ENCODE data around the gene PICK1. TPM values are rescaled to one million over a fixed set of nuclear protein-coding genes. Genes with fewer than 3 reads are reported as not detected.
"Not testable (repeated sequence)": the region's sequence is repeated elsewhere in the genome, so short reads cannot be mapped to it uniquely, and the experiment has no call there.

PICK1 gene
- total RNA-seq, 1 experiment from 2014 or later = 35.7 TPM

DNA sequence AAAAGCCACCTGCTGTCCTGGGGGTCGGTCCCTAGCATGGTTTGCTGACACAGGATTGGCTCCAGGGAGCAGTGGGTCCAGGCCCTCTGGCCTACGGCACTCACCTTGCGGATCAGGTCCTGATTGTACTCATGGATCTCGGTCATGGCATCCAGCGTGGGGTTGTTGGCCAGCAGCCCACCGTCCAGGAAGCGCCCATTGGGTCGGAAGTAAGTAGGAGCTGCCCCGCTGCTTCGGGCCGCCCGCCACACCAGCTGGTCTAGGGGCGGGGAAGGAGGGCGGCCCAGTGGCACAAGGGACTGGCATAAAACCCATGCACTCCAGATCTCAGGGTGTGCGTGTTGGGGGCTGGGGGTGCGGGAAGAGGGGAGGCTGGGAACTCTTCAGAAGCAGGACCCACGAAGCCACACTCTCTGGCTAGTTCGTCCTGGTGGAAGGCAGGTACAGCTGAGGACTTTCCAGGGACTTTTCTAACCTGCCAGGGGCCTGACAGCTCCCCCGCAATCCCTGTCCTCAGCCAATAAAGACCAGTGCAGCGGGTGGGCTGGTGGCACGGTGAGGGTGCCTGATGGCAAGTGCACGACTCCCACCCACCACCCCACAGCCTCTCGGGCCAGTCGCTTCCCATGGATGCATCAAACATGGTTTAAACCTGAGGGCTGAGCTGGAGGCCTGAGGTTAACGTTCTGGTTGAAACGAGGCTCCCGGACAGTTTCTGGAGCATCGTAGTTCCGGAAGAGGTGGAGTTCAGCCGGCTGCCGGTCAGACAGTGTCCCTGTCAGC lies 58.4 kb downstream of the PICK1 start:
- WGBS (ENCODE audit: extremely low coverage, insufficient read length, low lambda C conversion rate) = no CpG with 5 or more reads among the region's 31 CpGs

DNA sequence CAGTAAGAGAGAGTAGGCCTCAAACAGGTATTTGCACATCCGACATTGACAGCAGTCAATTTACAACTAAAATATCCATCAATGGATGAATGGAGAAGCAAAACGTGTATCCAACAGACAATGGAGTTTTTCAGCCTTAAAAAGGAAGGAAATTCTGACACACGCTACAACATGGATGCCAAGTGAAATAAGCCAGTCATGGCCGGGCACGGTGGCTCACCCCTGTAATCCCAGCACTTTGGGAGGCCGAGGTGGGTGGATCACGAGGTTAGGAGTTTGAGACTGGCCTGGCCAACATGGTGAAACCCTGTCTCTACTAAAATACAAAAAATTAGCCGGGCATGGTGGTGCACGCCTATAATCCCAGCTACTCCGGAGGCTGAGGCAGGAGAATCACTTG lies 60.4 kb downstream of the PICK1 start:
- not testable (repeated sequence) for H4K8ac ChIP-seq (replicated peaks; ENCODE audit: insufficient read length, low read depth, low read length); H3K36me3 Mint-ChIP-seq (ENCODE audit: insufficient read depth in 1 of 3, low read depth in 3 of 3); H4K5ac ChIP-seq (ENCODE audit: insufficient read length, low read depth, low read length); H3K23me2 ChIP-seq (ENCODE audit: insufficient read length, low read depth, low read length, poor library complexity, severe bottlenecking); H3K14ac ChIP-seq (ENCODE audit: insufficient read depth, low read length); H3K79me2 ChIP-seq (ENCODE audit: insufficient read depth, low read length); H3K23ac ChIP-seq (ENCODE audit: insufficient read length, low read depth, low read length); H3K27ac ChIP-seq (ENCODE audit: insufficient read length, low read depth, low read length); H2AK5ac ChIP-seq (ENCODE audit: insufficient read length, low read length); DNase-seq; H2BK20ac ChIP-seq (ENCODE audit: low read depth, low read length, poor library complexity, severe bottlenecking); H3K56ac ChIP-seq (ENCODE audit: insufficient read length, low read depth, low read length); H3K9me3 ChIP-seq (ENCODE audit: control insufficient read depth, low read depth, low read length); H3T11ph ChIP-seq (ENCODE audit: low read length); H3K18ac ChIP-seq (ENCODE audit: insufficient read length, low read depth, low read length); H4K20me1 ChIP-seq (ENCODE audit: control insufficient read depth, insufficient read depth, insufficient read length); H3K4me2 ChIP-seq (ENCODE audit: insufficient read depth, insufficient read length, low read length); H3K9ac ChIP-seq (ENCODE audit: extremely low read depth, insufficient read length, low read length); H2AFZ ChIP-seq (ENCODE audit: low read length); H3K27ac Mint-ChIP-seq; H3K9me3 Mint-ChIP-seq; H3K4me3 Mint-ChIP-seq; H3K4me1 ChIP-seq (ENCODE audit: insufficient read depth, low read length); H2BK5ac ChIP-seq (ENCODE audit: insufficient read length, low read length); H2BK15ac ChIP-seq (ENCODE audit: low read depth, low read length); H3K27me3 Mint-ChIP-seq (ENCODE audit: low read depth); H2BK120ac ChIP-seq (ENCODE audit: low read depth, low read length, poor library complexity, severe bottlenecking); H2BK12ac ChIP-seq (ENCODE audit: insufficient read length, low read depth, low read length); H4K91ac ChIP-seq (ENCODE audit: insufficient read length, low read depth, low read length); H3K27me3 ChIP-seq (ENCODE audit: insufficient read depth, low read length); H3K79me1 ChIP-seq (ENCODE audit: insufficient read depth, low read depth, low read length, poor library complexity, severe bottlenecking); H3K4ac ChIP-seq (ENCODE audit: low read depth, low read length)
- peaks cover 2 to 13% of the 10 kb centered on the region in 2 experiments for H3K4me1 Mint-ChIP-seq
- no CpG with 5 or more reads among the region's 10 CpGs for WGBS (ENCODE audit: extremely low coverage, insufficient read length, low lambda C conversion rate)

More for the DNA sequence above, 58.4 kb downstream of the PICK1 start:
- TF ChIP-seq, protein P1, sequence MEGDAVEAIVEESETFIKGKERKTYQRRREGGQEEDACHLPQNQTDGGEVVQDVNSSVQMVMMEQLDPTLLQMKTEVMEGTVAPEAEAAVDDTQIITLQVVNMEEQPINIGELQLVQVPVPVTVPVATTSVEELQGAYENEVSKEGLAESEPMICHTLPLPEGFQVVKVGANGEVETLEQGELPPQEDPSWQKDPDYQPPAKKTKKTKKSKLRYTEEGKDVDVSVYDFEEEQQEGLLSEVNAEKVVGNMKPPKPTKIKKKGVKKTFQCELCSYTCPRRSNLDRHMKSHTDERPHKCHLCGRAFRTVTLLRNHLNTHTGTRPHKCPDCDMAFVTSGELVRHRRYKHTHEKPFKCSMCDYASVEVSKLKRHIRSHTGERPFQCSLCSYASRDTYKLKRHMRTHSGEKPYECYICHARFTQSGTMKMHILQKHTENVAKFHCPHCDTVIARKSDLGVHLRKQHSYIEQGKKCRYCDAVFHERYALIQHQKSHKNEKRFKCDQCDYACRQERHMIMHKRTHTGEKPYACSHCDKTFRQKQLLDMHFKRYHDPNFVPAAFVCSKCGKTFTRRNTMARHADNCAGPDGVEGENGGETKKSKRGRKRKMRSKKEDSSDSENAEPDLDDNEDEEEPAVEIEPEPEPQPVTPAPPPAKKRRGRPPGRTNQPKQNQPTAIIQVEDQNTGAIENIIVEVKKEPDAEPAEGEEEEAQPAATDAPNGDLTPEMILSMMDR (conservative IDR thresholded peaks at IDR 0.05) = no peak
- H2BK120ac ChIP-seq (ENCODE audit: low read depth, low read length, poor library complexity, severe bottlenecking) = no peak overlapping the region
- Mint-ChIP-seq H3K27me3 (ENCODE audit: low read depth) (peaks cover 1% of the 10 kb centered on the region; the same call in 1 of the 2 replicates), H3K4me3 (no peak overlapping the region), H3K9me3 (no peaks in the 10 kb centered on the region; a peak in 1 of 5 replicates), H3K36me3 (ENCODE audit: insufficient read depth in 1 of 3, low read depth in 3 of 3) (peaks cover 0 to 8% (median 2%) of the 10 kb centered on the region in 3 experiments; a peak in 5 of 7 replicates), H3K27ac (no peak overlapping the region; a peak in 1 of 7 replicates), H3K4me1 (peaks cover 2 to 15% of the 10 kb centered on the region in 2 experiments)
- peaks cover 2% of the 10 kb centered on the region for H4K20me1 ChIP-seq (ENCODE audit: control insufficient read depth, insufficient read depth, insufficient read length)
- H3K27me3 ChIP-seq (ENCODE audit: insufficient read depth, low read length) = no peaks in the 10 kb centered on the region
- H3T11ph ChIP-seq (ENCODE audit: low read length) = no peak overlapping the region
- no peak overlapping the region for H3K27ac ChIP-seq (ENCODE audit: insufficient read length, low read depth, low read length)
- H2AK5ac ChIP-seq (ENCODE audit: insufficient read length, low read length) = no peak overlapping the region
- H2BK15ac ChIP-seq (ENCODE audit: low read depth, low read length) = no peak overlapping the region
- H3K4ac ChIP-seq (ENCODE audit: low read depth, low read length) = no peak overlapping the region
- no peaks in the 10 kb centered on the region for H3K9me3 ChIP-seq (ENCODE audit: control insufficient read depth, low read depth, low read length)
- DNase-seq = no peak
- no peak overlapping the region; the same call in 1 of the 2 replicates for H3K14ac ChIP-seq (ENCODE audit: insufficient read depth, low read length)
- no peak overlapping the region for H3K56ac ChIP-seq (ENCODE audit: insufficient read length, low read depth, low read length)
- no peak overlapping the region for H2AFZ ChIP-seq (ENCODE audit: low read length)
- H3K18ac ChIP-seq (ENCODE audit: insufficient read length, low read depth, low read length) = no peak overlapping the region
- H2BK12ac ChIP-seq (ENCODE audit: insufficient read length, low read depth, low read length) = no peak overlapping the region
- no peaks in the 10 kb centered on the region for H3K79me2 ChIP-seq (ENCODE audit: insufficient read depth, low read length)
- no peak overlapping the region for H4K5ac ChIP-seq (ENCODE audit: insufficient read length, low read depth, low read length)
- H4K8ac ChIP-seq (replicated peaks; ENCODE audit: insufficient read length, low read depth, low read length) = no peak overlapping the region
- H2BK20ac ChIP-seq (ENCODE audit: low read depth, low read length, poor library complexity, severe bottlenecking) = no peak overlapping the region
- no peak overlapping the region for H2BK5ac ChIP-seq (ENCODE audit: insufficient read length, low read length)
- H4K91ac ChIP-seq (ENCODE audit: insufficient read length, low read depth, low read length) = no peak overlapping the region
- no peak overlapping the region for H3K9ac ChIP-seq (ENCODE audit: extremely low read depth, insufficient read length, low read length)
- H3K4me2 ChIP-seq (ENCODE audit: insufficient read depth, insufficient read length, low read length) = no peak overlapping the region
- no peak overlapping the region for H3K23ac ChIP-seq (ENCODE audit: insufficient read length, low read depth, low read length)
- no peaks in the 10 kb centered on the region for H3K4me1 ChIP-seq (ENCODE audit: insufficient read depth, low read length)
- H3K23me2 ChIP-seq (ENCODE audit: insufficient read length, low read depth, low read length, poor library complexity, severe bottlenecking) = no peaks in the 10 kb centered on the region
- H3K79me1 ChIP-seq (ENCODE audit: insufficient read depth, low read depth, low read length, poor library complexity, severe bottlenecking) = no peaks in the 10 kb centered on the region
